Thoracic aorta (tissue), 2 donors: Measurements from ENCODE around the gene B9D2. TPM values are rescaled to one million over a fixed set of nuclear protein-coding genes. Genes with fewer than 3 reads are reported as not detected.
"Not testable (repeated sequence)": the region's sequence is repeated elsewhere in the genome, so short reads cannot be mapped to it uniquely, and the experiment has no call there.

Experiments used
- ATAC-seq: fragments of 150-250 bp; one replicate; pipeline ENCODE4 v1.8.0; 2017; ENCODE audit warnings: low read depth; ENCODE audit not compliant: insufficient number of reproducible peaks, low FRiP score
- DNase-seq: peaks from one replicate; pipeline ENCODE4 v3.0.0-alpha.2; 2020; ENCODE audit warnings: low spot score
- H3K27ac ChIP-seq, 2 donors: fragments of 200-600 bp; sonication (generic); 1 replicate in 1 of 2; 2 replicates in 1 of 2; pipeline ENCODE4 v1.5.1; 2016; ENCODE audit warnings: mild to moderate bottlenecking in 2 of 2, moderate library complexity in 2 of 2
- H3K27me3 ChIP-seq: fragments of 200-600 bp; sonication (generic); replicated peaks from 2 replicates; pipeline ENCODE4 v1.6.0; 2016; ENCODE audit warnings: mild to moderate bottlenecking; ENCODE audit not compliant: insufficient read depth
- H3K36me3 ChIP-seq: fragments of 200-600 bp; sonication (generic); one replicate; pipeline ENCODE4 v1.5.1; 2016
- H3K4me1 ChIP-seq, 2 donors: fragments of 200-600 bp; sonication (generic); 1 replicate in 1 of 2; 2 replicates in 1 of 2; pipeline versions ENCODE4 v1.5.1 to v1.6.0; 2016; ENCODE audit warnings: low read depth in 2 of 2, mild to moderate bottlenecking in 1 of 2; ENCODE audit not compliant: control insufficient read depth in 1 of 2
- H3K4me3 ChIP-seq: fragments of 200-600 bp; sonication (generic); 2 replicates; pipeline ENCODE4 v1.5.1; 2016; ENCODE audit warnings: mild to moderate bottlenecking
- H3K9me3 ChIP-seq: fragments of 200-600 bp; sonication (generic); 2 replicates; pipeline ENCODE4 v1.5.1; 2016
- CTCF ChIP-seq: fragments of 200-600 bp; sonication (generic); IDR thresholded peaks from one replicate; pipeline ENCODE4 v1.5.1; 2019; ENCODE audit warnings: antibody characterized with exemption
- total RNA-seq, 2 donors: library from RNA; depleted of rRNA; stranded (reverse); fragments of >200 nt; gene quantifications; one replicate each; pipeline versions ENCODE4 v1.1.0 to v1.2.3, GENCODE V29; 2016

B9D2 gene
- total RNA-seq, 2 donors from 2014 or later = 1.2 to 4.0 TPM

GRCh38 chr19:41391618-41392017 is 27.7 kb upstream of the B9D2 start:
- no peak for DNase-seq
- Histone ChIP-seq H3K4me3 (no peak overlapping the region), H3K27ac (no peak overlapping the region), H3K36me3 (peaks cover 14% of the 10 kb centered on the region), H3K9me3 (no peaks in the 10 kb centered on the region), H3K27me3 (no peaks in the 10 kb centered on the region), H3K4me1 (peaks cover 4 to 7% of the 10 kb centered on the region in 2 donors)
- ATAC-seq = no peak
- no peak for TF ChIP-seq CTCF

- no peak overlapping the region for H3K27ac ChIP-seq
- no peaks in the 10 kb centered on the region for H3K9me3 ChIP-seq
- peaks cover 14% of the 10 kb centered on the region for H3K36me3 ChIP-seq
- H3K4me1 ChIP-seq = no peaks in the 10 kb centered on the region
- H3K4me3 ChIP-seq = no peak overlapping the region
- no peak for TF ChIP-seq CTCF
- H3K27me3 ChIP-seq = no peaks in the 10 kb centered on the region
- no peak for DNase-seq
- ATAC-seq = no peak
Measured at GRCh38 chr19:41386442-41386841, 22.5 kb upstream of the B9D2 start.

GRCh38 chr19:41384351-41384750 is 20.4 kb upstream of the B9D2 start:
- DNase-seq (no peak), ATAC-seq (no peak)
- Histone ChIP-seq H3K36me3 (peaks cover 4% of the 10 kb centered on the region), H3K27ac (no peak overlapping the region), H3K4me3 (no peak overlapping the region), H3K4me1 (no peaks in the 10 kb centered on the region), H3K9me3 (no peaks in the 10 kb centered on the region), H3K27me3 (no peaks in the 10 kb centered on the region)
- TF ChIP-seq CTCF = no peak

- DNase-seq, H3K27ac ChIP-seq, H3K36me3 ChIP-seq, ATAC-seq, H3K4me3 ChIP-seq, H3K27me3 ChIP-seq, H3K4me1 ChIP-seq, H3K9me3 ChIP-seq: not testable (repeated sequence)
Measured at GRCh38 chr19:41381536-41381935, 17.6 kb upstream of the B9D2 start.

- Histone ChIP-seq H3K36me3 (no peaks in the 10 kb centered on the region), H3K4me1 (peaks cover 19 to 22% of the 10 kb centered on the region in 2 donors), H3K4me3 (no peak overlapping the region), H3K27ac (peak overlapping the region in 1 of 2 donors; percentile 11), H3K27me3 (no peaks in the 10 kb centered on the region), H3K9me3 (no peaks in the 10 kb centered on the region)
- ATAC-seq (no peak), DNase-seq (no peak)
- no peak for TF ChIP-seq CTCF
Measured at GRCh38 chr19:41377977-41378709, 14.2 kb upstream of the B9D2 start.

- peak overlapping the region; percentile 75 to 77 for H3K27ac ChIP-seq
- H3K4me3 ChIP-seq = peak overlapping the region; percentile 88
- H3K9me3 ChIP-seq = no peaks in the 10 kb centered on the region
- ATAC-seq (no peak), DNase-seq (no peak)
- no peak for TF ChIP-seq CTCF
- peaks cover 19 to 22% of the 10 kb centered on the region in 2 donors for H3K4me1 ChIP-seq
- H3K27me3 ChIP-seq = no peaks in the 10 kb centered on the region
- no peaks in the 10 kb centered on the region for H3K36me3 ChIP-seq
Measured at GRCh38 chr19:41376998-41377365, 13.0 kb upstream of the B9D2 start.
